Measurements from ENCODE around the gene SH3GLB2.

DNA sequence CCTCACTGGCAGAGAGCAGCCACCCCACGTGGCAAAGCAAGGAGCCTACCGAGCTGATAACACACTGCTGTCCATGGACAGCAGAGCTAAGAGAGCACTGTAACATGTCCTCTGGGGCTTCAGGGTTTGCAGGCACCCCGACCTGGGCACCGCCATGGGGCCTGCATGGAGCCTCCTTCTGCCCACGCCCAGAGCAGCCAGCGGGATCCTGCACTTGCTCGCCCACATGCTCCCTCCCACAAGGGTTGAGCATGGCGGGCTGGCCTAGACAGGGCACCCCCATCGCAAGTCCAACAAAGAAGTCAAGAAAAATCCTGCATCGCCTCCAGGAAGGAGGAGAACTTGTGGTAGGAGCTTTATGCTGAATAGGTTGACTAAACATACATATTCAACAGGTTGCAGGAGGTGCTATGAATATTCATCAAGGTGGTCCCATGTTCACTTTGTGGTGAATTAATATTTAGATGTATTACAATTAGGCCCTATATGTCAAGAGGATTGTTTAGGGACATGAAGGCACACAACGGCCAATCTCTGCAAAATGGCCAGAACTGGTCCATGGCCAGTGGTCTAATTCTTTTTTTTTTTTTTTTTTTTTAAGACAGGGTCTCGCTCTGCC lies 4.5 kb upstream of the SH3GLB2 start:
- TF ChIP-seq, protein P1, sequence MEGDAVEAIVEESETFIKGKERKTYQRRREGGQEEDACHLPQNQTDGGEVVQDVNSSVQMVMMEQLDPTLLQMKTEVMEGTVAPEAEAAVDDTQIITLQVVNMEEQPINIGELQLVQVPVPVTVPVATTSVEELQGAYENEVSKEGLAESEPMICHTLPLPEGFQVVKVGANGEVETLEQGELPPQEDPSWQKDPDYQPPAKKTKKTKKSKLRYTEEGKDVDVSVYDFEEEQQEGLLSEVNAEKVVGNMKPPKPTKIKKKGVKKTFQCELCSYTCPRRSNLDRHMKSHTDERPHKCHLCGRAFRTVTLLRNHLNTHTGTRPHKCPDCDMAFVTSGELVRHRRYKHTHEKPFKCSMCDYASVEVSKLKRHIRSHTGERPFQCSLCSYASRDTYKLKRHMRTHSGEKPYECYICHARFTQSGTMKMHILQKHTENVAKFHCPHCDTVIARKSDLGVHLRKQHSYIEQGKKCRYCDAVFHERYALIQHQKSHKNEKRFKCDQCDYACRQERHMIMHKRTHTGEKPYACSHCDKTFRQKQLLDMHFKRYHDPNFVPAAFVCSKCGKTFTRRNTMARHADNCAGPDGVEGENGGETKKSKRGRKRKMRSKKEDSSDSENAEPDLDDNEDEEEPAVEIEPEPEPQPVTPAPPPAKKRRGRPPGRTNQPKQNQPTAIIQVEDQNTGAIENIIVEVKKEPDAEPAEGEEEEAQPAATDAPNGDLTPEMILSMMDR (IDR thresholded peaks at IDR 0.05; ENCODE audit: low read length): no peak
- TF ChIP-seq EZH2 (optimal IDR thresholded peaks at IDR 0.05; ENCODE audit: low read depth, low read length) (no peak), EZH2phosphoT487 (IDR thresholded peaks at IDR 0.05; ENCODE audit: low read length) (no peak)

Data from MM.1S (cell line).